PC-9 (cell line): ENCODE data around the gene PHACTR4. TPM values are rescaled to one million over a fixed set of nuclear protein-coding genes. Genes with fewer than 3 reads are reported as not detected.

Source experiments
- BruUV-seq: library from RNA; stranded (reverse); fragments of 400-500 nt; replicated peaks from 2 replicates; lab custom pipeline; 2021; lab: Mats Ljungman, UMichigan
- CTCF ChIA-PET: fragments of 300-600 bp; sonication (Branson Sonifier 250); formaldehyde crosslinking; loops from one replicate; lab custom pipeline; 2022; ENCODE audit warnings: antibody characterized with exemption; lab: Charles Lee
- POLR2A ChIA-PET: fragments of 300-600 bp; sonication (Branson Sonifier 250); formaldehyde crosslinking; loops from one replicate; lab custom pipeline; 2022; ENCODE audit warnings: antibody characterized with exemption; ENCODE audit not compliant: unreplicated experiment; lab: Charles Lee
- DNase-seq, 2 experiments: peaks; one replicate each; pipeline versions ENCODE4 v3.0.0 to v3.0.0-alpha.2; 2015 to 2022; ENCODE audit warnings: mixed read lengths in 1 of 2
- H2AFZ ChIP-seq: fragments of 200-600 bp; sonication (generic); 2 replicates; pipeline ENCODE4 v1.8.1; 2017; ENCODE audit warnings: antibody characterized with exemption
- H3F3A ChIP-seq: fragments of 200-600 bp; sonication (generic); 2 replicates; pipeline ENCODE4 v1.8.1; 2017; ENCODE audit warnings: antibody characterized with exemption, mild to moderate bottlenecking, low read depth; ENCODE audit not compliant: insufficient read depth
- H3K27ac ChIP-seq: fragments of 200-600 bp; sonication (generic); 2 replicates; pipeline ENCODE4 v1.6.1; 2016; ENCODE audit warnings: mixed run types
- H3K27me3 ChIP-seq: fragments of 200-600 bp; sonication (generic); 2 replicates; pipeline ENCODE4 v1.6.1; 2016; ENCODE audit warnings: low read depth, mixed run types; ENCODE audit not compliant: insufficient read depth
- H3K36me3 ChIP-seq: fragments of 200-600 bp; sonication (generic); 2 replicates; pipeline ENCODE4 v1.6.1; 2016; ENCODE audit warnings: low read depth, mixed run types
- H3K4me1 ChIP-seq: fragments of 200-600 bp; sonication (generic); replicated peaks from 2 replicates; pipeline ENCODE4 v1.6.1; 2016; ENCODE audit warnings: mixed run types; ENCODE audit not compliant: insufficient read depth
- H3K4me2 ChIP-seq: fragments of 200-600 bp; sonication (generic); 2 replicates; pipeline ENCODE4 v1.6.1; 2017; ENCODE audit warnings: mixed run types
- H3K4me3 ChIP-seq: fragments of 200-600 bp; sonication (generic); 2 replicates; pipeline ENCODE4 v1.6.1; 2016; ENCODE audit warnings: mixed run types
- H3K79me2 ChIP-seq: fragments of 200-600 bp; sonication (generic); 2 replicates; pipeline ENCODE4 v1.6.1; 2017; ENCODE audit warnings: low read depth, mixed run types
- H3K9me2 ChIP-seq: fragments of 200-600 bp; sonication (generic); 2 replicates; pipeline ENCODE4 v1.8.1; 2017; ENCODE audit warnings: mild to moderate bottlenecking; ENCODE audit not compliant: insufficient read depth
- H3K9me3 ChIP-seq: fragments of 200-600 bp; sonication (generic); 2 replicates; pipeline ENCODE4 v1.8.1; 2016; ENCODE audit warnings: low read depth; ENCODE audit not compliant: insufficient read depth
- H4K20me1 ChIP-seq: fragments of 200-600 bp; sonication (generic); 2 replicates; pipeline ENCODE4 v1.8.1; 2017; ENCODE audit not compliant: insufficient read depth
- EZH2 ChIP-seq: fragments of 200-600 bp; sonication (generic); IDR thresholded peaks from 2 replicates; pipeline ENCODE4 v1.8.0; 2017; ENCODE audit warnings: antibody characterized with exemption, low read depth
- intact Hi-C: fragments of 100-400 bp; cut with micrococcal nuclease; formaldehyde crosslinking; loops from one replicate; pipeline ENCODE4 v1.10.0; 2022; ENCODE audit not compliant: unreplicated experiment
- total RNA-seq: library from RNA; stranded (reverse); gene quantifications from 2 replicates; pipeline ENCODE4 v1.2.3, GENCODE V29; 2021
- TF ChIP-seq, protein P1 (sequence below): fragments of 200-600 bp; sonication (generic); conservative IDR thresholded peaks from 2 replicates; pipeline ENCODE4 v1.6.1; 2017; ENCODE audit warnings: mixed run types, antibody characterized with exemption, mild to moderate bottlenecking, moderate library complexity

PHACTR4 gene
- total RNA-seq, 1 experiment from 2014 or later, result 45.1 TPM

DNA sequence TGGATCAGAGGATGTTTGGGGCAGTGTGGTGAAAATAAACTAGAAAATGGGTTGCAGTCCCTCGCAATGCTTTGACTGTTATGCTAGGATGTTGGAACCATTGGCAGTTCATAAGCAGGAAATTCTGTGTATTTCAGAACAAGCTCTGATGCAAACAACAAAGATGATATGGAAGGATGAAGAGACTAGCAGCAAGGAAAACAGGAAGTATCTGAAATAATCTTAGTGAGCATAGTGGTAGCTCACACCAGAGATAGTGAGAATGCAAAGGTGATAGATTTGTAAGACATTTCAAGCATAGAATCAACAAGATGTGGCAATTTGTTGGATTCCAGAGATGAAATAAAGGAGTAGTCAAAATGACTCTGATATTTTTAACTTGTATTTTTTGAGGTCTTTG lies 125.2 kb downstream of the PHACTR4 start:
- H3K9me2 ChIP-seq, result no peaks in the 10 kb centered on the region
- CTCF ChIA-PET, result no interaction called here
- H3K9me3 ChIP-seq, result no peaks in the 10 kb centered on the region
- no peaks in the 10 kb centered on the region for H3K36me3 ChIP-seq
- no peak for DNase-seq
- H3K4me3 ChIP-seq, result no peak overlapping the region
- H3K4me2 ChIP-seq, result no peak overlapping the region
- no TSS peak for BruUV-seq
- H2AFZ ChIP-seq, result no peak overlapping the region
- no peak for TF ChIP-seq EZH2
- TF ChIP-seq, protein P1, sequence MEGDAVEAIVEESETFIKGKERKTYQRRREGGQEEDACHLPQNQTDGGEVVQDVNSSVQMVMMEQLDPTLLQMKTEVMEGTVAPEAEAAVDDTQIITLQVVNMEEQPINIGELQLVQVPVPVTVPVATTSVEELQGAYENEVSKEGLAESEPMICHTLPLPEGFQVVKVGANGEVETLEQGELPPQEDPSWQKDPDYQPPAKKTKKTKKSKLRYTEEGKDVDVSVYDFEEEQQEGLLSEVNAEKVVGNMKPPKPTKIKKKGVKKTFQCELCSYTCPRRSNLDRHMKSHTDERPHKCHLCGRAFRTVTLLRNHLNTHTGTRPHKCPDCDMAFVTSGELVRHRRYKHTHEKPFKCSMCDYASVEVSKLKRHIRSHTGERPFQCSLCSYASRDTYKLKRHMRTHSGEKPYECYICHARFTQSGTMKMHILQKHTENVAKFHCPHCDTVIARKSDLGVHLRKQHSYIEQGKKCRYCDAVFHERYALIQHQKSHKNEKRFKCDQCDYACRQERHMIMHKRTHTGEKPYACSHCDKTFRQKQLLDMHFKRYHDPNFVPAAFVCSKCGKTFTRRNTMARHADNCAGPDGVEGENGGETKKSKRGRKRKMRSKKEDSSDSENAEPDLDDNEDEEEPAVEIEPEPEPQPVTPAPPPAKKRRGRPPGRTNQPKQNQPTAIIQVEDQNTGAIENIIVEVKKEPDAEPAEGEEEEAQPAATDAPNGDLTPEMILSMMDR, result no peak
- H4K20me1 ChIP-seq, result no peaks in the 10 kb centered on the region
- H3K27me3 ChIP-seq, result no peaks in the 10 kb centered on the region
- POLR2A ChIA-PET, result no interaction called here
- no peak overlapping the region for H3K27ac ChIP-seq
- H3F3A ChIP-seq, result peaks cover 5% of the 10 kb centered on the region; the same call in 1 of the 2 replicates
- no peaks in the 10 kb centered on the region for H3K4me1 ChIP-seq
- intact Hi-C loops, result no loop called here
- no peaks in the 10 kb centered on the region for H3K79me2 ChIP-seq

DNA sequence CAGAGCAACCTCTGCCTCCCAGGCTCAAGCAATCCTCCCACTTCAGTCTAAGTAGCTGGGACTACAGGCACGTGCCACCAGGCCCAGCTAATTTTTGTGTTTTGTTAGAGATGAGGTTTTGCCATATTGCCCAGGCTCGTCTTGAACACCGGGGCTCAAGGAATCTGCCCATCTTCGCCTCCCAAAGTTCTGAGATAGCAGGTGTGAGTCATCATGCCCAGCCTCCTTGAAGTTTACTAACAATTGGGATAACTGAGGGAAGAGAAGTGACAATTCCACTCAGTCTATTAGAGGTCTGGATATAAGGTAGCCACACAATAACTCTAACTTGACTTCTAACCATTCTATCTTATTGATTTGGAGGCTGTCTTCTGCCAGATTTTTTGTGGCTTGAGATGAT lies 130.0 kb downstream of the PHACTR4 start:
- H3K4me1 ChIP-seq, result peaks cover 14% of the 10 kb centered on the region
- H2AFZ ChIP-seq, result no peak overlapping the region
- no peaks in the 10 kb centered on the region for H3K79me2 ChIP-seq
- ChIA-PET CTCF (interaction anchor here (0.6 kb wide), 2 partner anchors 94 to 123 kb away, joined by 5 to 6 read pairs; no protein-coding TSS in a partner anchor), POLR2A (interaction anchor here (0.6 kb wide), 1 partner anchor 714 kb away, joined by 5 read pairs; no protein-coding TSS in a partner anchor)
- H3K9me3 ChIP-seq, result no peaks in the 10 kb centered on the region
- BruUV-seq, result no TSS peak
- H3K9me2 ChIP-seq, result no peaks in the 10 kb centered on the region
- H3K36me3 ChIP-seq, result no peaks in the 10 kb centered on the region
- H3K4me3 ChIP-seq, result no peak overlapping the region
- peak overlapping the region; percentile 91; the same call in 1 of the 2 replicates for H3K27ac ChIP-seq
- DNase-seq, result no peak
- no peak overlapping the region for H3K4me2 ChIP-seq
- intact Hi-C loops, result no loop called here
- H4K20me1 ChIP-seq, result no peaks in the 10 kb centered on the region
- TF ChIP-seq EZH2, result no peak
- TF ChIP-seq, protein P1, result no peak
- H3F3A ChIP-seq, result peaks cover 29% of the 10 kb centered on the region; the same call in 1 of the 2 replicates
- H3K27me3 ChIP-seq, result no peaks in the 10 kb centered on the region

DNA sequence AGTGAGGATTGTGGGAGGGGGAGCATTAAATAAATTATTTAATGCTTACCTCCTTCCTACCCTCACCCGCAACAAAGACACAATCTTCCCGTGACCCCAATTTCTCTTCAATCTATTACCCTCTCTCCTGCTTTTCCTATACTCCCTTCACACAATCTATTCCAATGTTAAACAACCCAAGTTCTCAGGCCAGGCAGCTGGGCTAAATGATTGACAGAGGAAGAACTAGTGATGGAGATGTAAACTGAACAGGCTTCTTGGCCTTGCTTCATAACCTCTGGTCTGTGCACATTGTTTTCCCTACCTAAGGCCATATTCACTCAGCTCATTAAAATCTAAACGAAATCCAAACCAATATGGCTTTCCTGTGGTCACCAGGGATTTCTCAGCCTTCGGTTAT lies 132.4 kb downstream of the PHACTR4 start:
- peak overlapping the region; percentile 91 for H3K27ac ChIP-seq
- CTCF ChIA-PET, result interaction anchor here (0.6 kb wide), 1 partner anchor 141 kb away, joined by 8 read pairs; the partner anchor contains the start of gene TAF12
- BruUV-seq, result no TSS peak

More for the DNA sequence above, 132.4 kb downstream of the PHACTR4 start:
- Histone ChIP-seq H3K36me3 (peaks cover 8% of the 10 kb centered on the region; the same call in 1 of the 2 replicates), H3K4me2 (no peak overlapping the region), H3K9me2 (no peaks in the 10 kb centered on the region), H3K4me3 (no peak overlapping the region), H3K79me2 (peaks cover 10% of the 10 kb centered on the region), H3K4me1 (peaks cover 14% of the 10 kb centered on the region), H3K9me3 (no peaks in the 10 kb centered on the region), H2AFZ (no peak overlapping the region), H3K27me3 (no peaks in the 10 kb centered on the region), H3F3A (peaks cover 42% of the 10 kb centered on the region; the same call in 1 of the 2 replicates), H4K20me1 (no peaks in the 10 kb centered on the region)
- intact Hi-C loops, result no loop called here
- TF ChIP-seq, protein P1, result no peak
- no peak for TF ChIP-seq EZH2
- POLR2A ChIA-PET, result interaction anchor here (0.6 to 0.7 kb wide), 2 partner anchors 84 to 264 kb away, joined by 4 to 6 read pairs; no protein-coding TSS in a partner anchor
- DNase-seq, result no peak
